Ishikawa (cell line): ENCODE results near the gene SH2D7.

ENCODE experiments used
- CEBPB ChIP-seq: IDR thresholded peaks from 2 replicates; pipeline ENCODE4 v1.6.1; 2012
- CREB1 ChIP-seq: IDR thresholded peaks from 2 replicates; pipeline ENCODE4 v1.6.1; 2012; ENCODE audit warnings: low read depth
- EGR1 ChIP-seq: IDR thresholded peaks from 2 replicates; pipeline ENCODE4 v1.6.1; 2012
- EP300 ChIP-seq: IDR thresholded peaks from 2 replicates; pipeline ENCODE4 v1.6.1; 2012; ENCODE audit warnings: borderline replicate concordance
- FOXM1 ChIP-seq: IDR thresholded peaks from 2 replicates; pipeline ENCODE4 v1.6.1; 2012; ENCODE audit warnings: low read depth, borderline replicate concordance
- MAX ChIP-seq: IDR thresholded peaks from 2 replicates; pipeline ENCODE4 v1.6.1; 2012
- NFIC ChIP-seq: IDR thresholded peaks from 2 replicates; pipeline ENCODE4 v1.6.1; 2012
- RAD21 ChIP-seq: IDR thresholded peaks from 2 replicates; pipeline ENCODE4 v1.6.1; 2012; ENCODE audit warnings: low read depth
- REST ChIP-seq: IDR thresholded peaks from 2 replicates; pipeline ENCODE4 v1.6.1; 2012; ENCODE audit warnings: low read depth, mild to moderate bottlenecking
- TAF1 ChIP-seq: IDR thresholded peaks from 2 replicates; pipeline ENCODE4 v1.6.1; 2012; ENCODE audit warnings: low read depth, mild to moderate bottlenecking
- TCF12 ChIP-seq: IDR thresholded peaks from 2 replicates; pipeline ENCODE4 v1.6.1; 2012; ENCODE audit warnings: low read depth
- TEAD4 ChIP-seq: IDR thresholded peaks from 2 replicates; pipeline ENCODE4 v1.6.1; 2012
- USF1 ChIP-seq: IDR thresholded peaks from 2 replicates; pipeline ENCODE4 v1.6.1; 2012
- YY1 ChIP-seq: IDR thresholded peaks from 2 replicates; pipeline ENCODE4 v1.6.1; 2012; ENCODE audit warnings: low read depth
- ZBTB7A ChIP-seq: IDR thresholded peaks from 2 replicates; pipeline ENCODE4 v1.6.1; 2012; ENCODE audit warnings: low read depth

The SH2D7 gene

DNA sequence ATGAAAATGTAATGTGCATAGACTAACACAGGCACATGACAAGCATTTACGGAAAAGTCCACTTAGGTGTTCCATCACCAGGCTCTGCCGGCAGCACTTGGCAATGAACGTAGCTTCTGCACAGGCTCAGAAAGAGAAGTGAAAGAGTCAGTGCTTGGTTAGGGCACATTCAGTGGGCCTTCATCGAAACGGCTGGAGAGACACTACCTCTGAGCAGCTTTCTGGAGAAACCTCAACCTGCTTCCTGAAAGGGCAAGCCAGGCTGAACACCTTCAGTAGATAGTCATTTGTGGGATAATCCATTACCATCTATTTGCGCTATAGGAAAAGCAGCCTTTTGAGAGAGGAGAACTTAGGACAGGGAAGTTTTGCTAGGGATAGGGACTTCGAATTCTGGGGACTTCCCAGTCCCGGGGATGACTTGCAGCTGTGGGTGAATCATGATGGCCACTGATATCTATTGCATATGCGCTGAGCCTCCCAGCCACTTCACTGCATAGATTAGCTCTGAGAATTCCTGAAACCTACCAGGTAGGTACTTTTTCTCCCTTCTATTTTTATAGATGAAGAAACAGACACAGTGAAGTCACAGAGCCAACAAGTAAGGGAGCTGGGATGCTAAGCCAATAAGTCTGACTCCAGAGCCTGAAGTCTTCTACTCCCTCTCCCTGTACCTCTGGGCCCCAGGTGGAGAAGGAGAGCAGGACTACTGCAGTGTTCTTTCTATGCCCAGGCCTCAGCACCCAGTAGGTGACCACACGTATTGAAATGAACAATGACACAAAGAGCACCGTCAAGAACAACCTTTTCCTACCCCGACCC lies 4.2 kb upstream of the SH2D7 start:
- no peak for TF ChIP-seq USF1
- TF ChIP-seq FOXM1: no peak
- no peak for TF ChIP-seq REST
- TF ChIP-seq ZBTB7A: no peak
- TF ChIP-seq MAX: no peak
- no peak for TF ChIP-seq NFIC
- no peak for TF ChIP-seq TAF1
- no peak for TF ChIP-seq EGR1
- no peak for TF ChIP-seq CEBPB
- no peak for TF ChIP-seq TCF12
- TF ChIP-seq TEAD4: no peak
- TF ChIP-seq YY1: no peak
- no peak for TF ChIP-seq EP300
- TF ChIP-seq CREB1: no peak
- TF ChIP-seq RAD21: no peak

- TF ChIP-seq ZBTB7A (no peak), EP300 (no peak)
Measured at GRCh38 chr15:78088773-78089080, 3.6 kb upstream of the SH2D7 start.

- TF ChIP-seq REST (no peak), TCF12 (no peak), USF1 (no peak), RAD21 (no peak), NFIC (no peak), FOXM1 (no peak), EGR1 (no peak), TEAD4 (no peak)
Measured at GRCh38 chr15:78090422-78091063, 1.8 kb upstream of the SH2D7 start.

DNA sequence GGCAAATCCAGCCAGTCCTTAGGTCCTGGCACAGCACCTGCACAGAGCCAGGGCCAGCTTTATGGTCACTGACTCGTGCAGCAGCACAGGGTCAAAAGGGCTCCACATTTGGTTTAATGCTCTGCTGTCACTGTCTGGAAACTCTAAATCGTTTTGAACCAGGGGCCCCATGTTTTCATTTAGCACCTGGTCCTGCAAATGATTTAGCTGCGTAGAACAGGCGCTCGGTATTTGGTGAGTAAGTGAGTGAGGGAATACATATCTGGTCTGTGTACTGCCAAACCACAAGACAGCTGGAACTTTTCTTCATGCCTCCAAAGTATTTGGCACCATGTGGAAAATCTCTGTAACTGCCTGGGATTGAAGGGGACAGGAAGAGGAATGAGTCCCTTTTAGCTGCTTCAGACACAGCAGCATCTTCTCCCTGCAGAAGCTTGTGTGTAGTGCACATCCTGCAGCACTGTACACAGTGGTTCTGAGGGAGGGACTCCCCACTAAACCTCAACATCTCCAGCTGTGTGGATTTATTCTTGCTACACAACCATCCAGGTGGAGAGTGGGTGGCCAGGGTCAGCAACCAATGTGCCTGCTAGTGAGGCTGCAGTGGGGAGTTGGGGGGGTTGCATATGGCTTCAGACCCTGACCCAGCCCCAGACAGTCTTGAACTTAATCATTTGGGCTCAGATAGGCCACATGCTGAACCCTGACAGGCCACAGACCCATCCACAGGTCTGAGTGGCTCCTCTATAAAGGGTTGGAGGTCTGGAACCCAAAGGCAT lies 1.1 kb downstream of the SH2D7 start:
- TF ChIP-seq ZBTB7A (no peak), EGR1 (no peak), TCF12 (no peak), NFIC (no peak), FOXM1 (no peak), RAD21 (no peak), TEAD4 (no peak), MAX (no peak), CEBPB (no peak), REST (no peak), EP300 (no peak), CREB1 (no peak), YY1 (no peak), TAF1 (no peak), USF1 (no peak)
